Measurements from ENCODE around the gene PAX9.

GRCh38 chr14:36647824-36648753 is 13.6 kb upstream of the PAX9 start:
- TF ChIP-seq, protein P1, sequence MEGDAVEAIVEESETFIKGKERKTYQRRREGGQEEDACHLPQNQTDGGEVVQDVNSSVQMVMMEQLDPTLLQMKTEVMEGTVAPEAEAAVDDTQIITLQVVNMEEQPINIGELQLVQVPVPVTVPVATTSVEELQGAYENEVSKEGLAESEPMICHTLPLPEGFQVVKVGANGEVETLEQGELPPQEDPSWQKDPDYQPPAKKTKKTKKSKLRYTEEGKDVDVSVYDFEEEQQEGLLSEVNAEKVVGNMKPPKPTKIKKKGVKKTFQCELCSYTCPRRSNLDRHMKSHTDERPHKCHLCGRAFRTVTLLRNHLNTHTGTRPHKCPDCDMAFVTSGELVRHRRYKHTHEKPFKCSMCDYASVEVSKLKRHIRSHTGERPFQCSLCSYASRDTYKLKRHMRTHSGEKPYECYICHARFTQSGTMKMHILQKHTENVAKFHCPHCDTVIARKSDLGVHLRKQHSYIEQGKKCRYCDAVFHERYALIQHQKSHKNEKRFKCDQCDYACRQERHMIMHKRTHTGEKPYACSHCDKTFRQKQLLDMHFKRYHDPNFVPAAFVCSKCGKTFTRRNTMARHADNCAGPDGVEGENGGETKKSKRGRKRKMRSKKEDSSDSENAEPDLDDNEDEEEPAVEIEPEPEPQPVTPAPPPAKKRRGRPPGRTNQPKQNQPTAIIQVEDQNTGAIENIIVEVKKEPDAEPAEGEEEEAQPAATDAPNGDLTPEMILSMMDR (IDR thresholded peaks at IDR 0.05): peak in 10 of 12 donors; percentile 10 to 53 (median 38)
- TF ChIP-seq POLR2A (IDR thresholded peaks at IDR 0.05): no peak

Measured in heart left ventricle (tissue), 13 donors.